ENCODE results near the gene CYS1.

Gene CYS1

GRCh38 chr2:10054976-10055375, 25.2 kb downstream of the CYS1 start:
- no peak overlapping the region for H3K9ac ChIP-seq (ENCODE audit: low read depth, low read length)
- DNase-seq (no peak), ATAC-seq (ENCODE audit: insufficient read depth, low read depth) (no peak)
- H3K36me3 ChIP-seq (ENCODE audit: insufficient read depth, low read length): no peaks in the 10 kb centered on the region
- H3K79me2 ChIP-seq (ENCODE audit: insufficient read depth, low read length): no peaks in the 10 kb centered on the region
- no peak overlapping the region for H2AFZ ChIP-seq (ENCODE audit: low read depth, low read length)
- H4K20me1 ChIP-seq (ENCODE audit: insufficient read depth, low read length): no peaks in the 10 kb centered on the region
- no peak overlapping the region for H3K27ac ChIP-seq (ENCODE audit: low read length)
- H3K9me3 ChIP-seq (ENCODE audit: insufficient read depth, low read length, severe bottlenecking): no peaks in the 10 kb centered on the region
- TF ChIP-seq EZH2 (IDR thresholded peaks at IDR 0.05; ENCODE audit: borderline replicate concordance, low read depth, low read length, severe bottlenecking): no peak
- no peak for TF ChIP-seq CTCF (IDR thresholded peaks at IDR 0.05; ENCODE audit: borderline replicate concordance, extremely low read depth, low read length, poor library complexity, severe bottlenecking)
- peaks cover 22% of the 10 kb centered on the region for H3K27me3 ChIP-seq (ENCODE audit: insufficient read depth, low read length, poor library complexity)
- no peaks in the 10 kb centered on the region for H3K4me1 ChIP-seq (ENCODE audit: insufficient read depth, low read length)
- no peak overlapping the region for H3K4me2 ChIP-seq (ENCODE audit: insufficient read depth, low read length)
- no peak overlapping the region for H3K4me3 ChIP-seq (ENCODE audit: low read depth in 1 of 2, low read length in 2 of 2)

GRCh38 chr2:10054424-10054823, 25.8 kb downstream of the CYS1 start:
- Histone ChIP-seq H2AFZ (ENCODE audit: low read depth, low read length) (no peak overlapping the region), H3K4me3 (ENCODE audit: low read depth in 1 of 2, low read length in 2 of 2) (no peak overlapping the region), H3K27ac (ENCODE audit: low read length) (no peak overlapping the region), H3K79me2 (ENCODE audit: insufficient read depth, low read length) (no peaks in the 10 kb centered on the region), H4K20me1 (ENCODE audit: insufficient read depth, low read length) (no peaks in the 10 kb centered on the region), H3K4me1 (ENCODE audit: insufficient read depth, low read length) (no peaks in the 10 kb centered on the region), H3K27me3 (ENCODE audit: insufficient read depth, low read length, poor library complexity) (peaks cover 22% of the 10 kb centered on the region), H3K36me3 (ENCODE audit: insufficient read depth, low read length) (no peaks in the 10 kb centered on the region), H3K4me2 (ENCODE audit: insufficient read depth, low read length) (no peak overlapping the region), H3K9ac (ENCODE audit: low read depth, low read length) (no peak overlapping the region), H3K9me3 (ENCODE audit: insufficient read depth, low read length, severe bottlenecking) (no peaks in the 10 kb centered on the region)
- TF ChIP-seq EZH2 (IDR thresholded peaks at IDR 0.05; ENCODE audit: borderline replicate concordance, low read depth, low read length, severe bottlenecking) (no peak), CTCF (IDR thresholded peaks at IDR 0.05; ENCODE audit: borderline replicate concordance, extremely low read depth, low read length, poor library complexity, severe bottlenecking) (peak; percentile 31)
- ATAC-seq (ENCODE audit: insufficient read depth, low read depth) (no peak), DNase-seq (no peak)

GRCh38 chr2:10053351-10053750, 26.9 kb downstream of the CYS1 start:
- H3K36me3 ChIP-seq (ENCODE audit: insufficient read depth, low read length): no peaks in the 10 kb centered on the region
- no peak for TF ChIP-seq CTCF (IDR thresholded peaks at IDR 0.05; ENCODE audit: borderline replicate concordance, extremely low read depth, low read length, poor library complexity, severe bottlenecking)
- TF ChIP-seq EZH2 (IDR thresholded peaks at IDR 0.05; ENCODE audit: borderline replicate concordance, low read depth, low read length, severe bottlenecking): no peak
- no peak overlapping the region for H3K4me3 ChIP-seq (ENCODE audit: low read depth in 1 of 2, low read length in 2 of 2)
- H3K27me3 ChIP-seq (ENCODE audit: insufficient read depth, low read length, poor library complexity): peaks cover 22% of the 10 kb centered on the region
- H3K9me3 ChIP-seq (ENCODE audit: insufficient read depth, low read length, severe bottlenecking): no peaks in the 10 kb centered on the region
- H3K9ac ChIP-seq (ENCODE audit: low read depth, low read length): no peak overlapping the region
- H2AFZ ChIP-seq (ENCODE audit: low read depth, low read length): no peak overlapping the region
- ATAC-seq (ENCODE audit: insufficient read depth, low read depth) (no peak), DNase-seq (no peak)
- no peak overlapping the region for H3K27ac ChIP-seq (ENCODE audit: low read length)
- no peaks in the 10 kb centered on the region for H3K4me1 ChIP-seq (ENCODE audit: insufficient read depth, low read length)
- no peaks in the 10 kb centered on the region for H4K20me1 ChIP-seq (ENCODE audit: insufficient read depth, low read length)
- H3K79me2 ChIP-seq (ENCODE audit: insufficient read depth, low read length): no peaks in the 10 kb centered on the region
- H3K4me2 ChIP-seq (ENCODE audit: insufficient read depth, low read length): no peak overlapping the region

- Histone ChIP-seq H3K4me3 (ENCODE audit: low read depth in 1 of 2, low read length in 2 of 2) (no peak overlapping the region), H3K9ac (ENCODE audit: low read depth, low read length) (no peak overlapping the region), H3K4me1 (ENCODE audit: insufficient read depth, low read length) (no peaks in the 10 kb centered on the region), H3K79me2 (ENCODE audit: insufficient read depth, low read length) (no peaks in the 10 kb centered on the region), H4K20me1 (ENCODE audit: insufficient read depth, low read length) (no peaks in the 10 kb centered on the region), H3K36me3 (ENCODE audit: insufficient read depth, low read length) (no peaks in the 10 kb centered on the region), H3K4me2 (ENCODE audit: insufficient read depth, low read length) (no peak overlapping the region), H3K9me3 (ENCODE audit: insufficient read depth, low read length, severe bottlenecking) (no peaks in the 10 kb centered on the region), H3K27ac (ENCODE audit: low read length) (no peak overlapping the region), H3K27me3 (ENCODE audit: insufficient read depth, low read length, poor library complexity) (peaks cover 22% of the 10 kb centered on the region), H2AFZ (ENCODE audit: low read depth, low read length) (no peak overlapping the region)
- TF ChIP-seq EZH2 (IDR thresholded peaks at IDR 0.05; ENCODE audit: borderline replicate concordance, low read depth, low read length, severe bottlenecking) (no peak), CTCF (IDR thresholded peaks at IDR 0.05; ENCODE audit: borderline replicate concordance, extremely low read depth, low read length, poor library complexity, severe bottlenecking) (no peak)
- no peak for ATAC-seq (ENCODE audit: insufficient read depth, low read depth)
- DNase-seq: no peak
Measured at GRCh38 chr2:10052216-10052615, 28.0 kb downstream of the CYS1 start.

Measured in DND-41 (cell line).